Endothelial cell of umbilical vein (primary cell): Measurements from ENCODE around the gene PTGDS. TPM values are rescaled to one million over a fixed set of nuclear protein-coding genes. Genes with fewer than 3 reads are reported as not detected.
A peak's percentile ranks its signal among the peaks of the same experiment; 100 is the strongest.

Experiments used
- BruUV-seq: library from RNA; stranded (reverse); fragments of 400-500 nt; replicated peaks from 2 replicates; lab custom pipeline; 2021; lab: Mats Ljungman, UMichigan
- CTCF ChIA-PET: fragments of 300-600, 350-600 bp; sonication (Branson Sonifier 250); formaldehyde crosslinking; loops from one replicate; lab custom pipeline; 2021; ENCODE audit warnings: antibody characterized with exemption, inconsistent platforms; lab: Charles Lee
- POLR2A ChIA-PET: fragments of 300-600, 350-600 bp; sonication (Branson Sonifier 250); formaldehyde crosslinking; loops from one replicate; lab custom pipeline; 2021; ENCODE audit warnings: antibody characterized with exemption, inconsistent platforms; lab: Charles Lee
- DNase-seq: peaks from one replicate; pipeline ENCODE4 v3.0.0-alpha.2; 2011; ENCODE audit warnings: low read depth, low spot score
- FAIRE-seq: peaks from 2 replicates; lab custom pipeline; 2011; peaks lifted over from hg19 to GRCh38; lab: Jason Lieb, UNC
- H2AFZ ChIP-seq: 2 replicates; pipeline ENCODE4 v1.6.0; 2012; ENCODE audit warnings: low read depth, low read length, control low read depth, inconsistent platforms
- H3K27ac ChIP-seq: 2 replicates; pipeline ENCODE4 v1.5.1; 2011; ENCODE audit warnings: low read depth, mild to moderate bottlenecking, control low read depth, low read length, moderate library complexity; ENCODE audit not compliant: insufficient read depth
- H3K27me3 ChIP-seq, 2 experiments: 2 replicates each; pipeline versions ENCODE4 v1.6.0 to v1.6.1; 2011; ENCODE audit warnings: low read length in 2 of 2, mixed read lengths in 1 of 2; ENCODE audit not compliant: control insufficient read depth in 2 of 2, insufficient read depth in 2 of 2
- H3K36me3 ChIP-seq, 2 experiments: 2 replicates in 1 of 2; 3 replicates in 1 of 2; pipeline ENCODE4 v1.5.1; 2011; ENCODE audit warnings: low read length in 2 of 2, mild to moderate bottlenecking in 1 of 2, moderate library complexity in 1 of 2; ENCODE audit not compliant: control insufficient read depth in 2 of 2, insufficient read depth in 2 of 2; ENCODE audit errors: extremely low read depth in 1 of 2
- H3K4me1 ChIP-seq: 3 replicates; pipeline ENCODE4 v1.5.1; 2011; ENCODE audit warnings: mild to moderate bottlenecking, low read length; ENCODE audit not compliant: control insufficient read depth, insufficient read depth; ENCODE audit errors: extremely low read depth
- H3K4me2 ChIP-seq: 2 replicates; pipeline ENCODE4 v1.6.1; 2011; ENCODE audit warnings: low read length, control low read depth, mixed read lengths; ENCODE audit not compliant: insufficient read depth
- H3K4me3 ChIP-seq, 3 experiments: fragments of 200-600 bp in 1 of 3; sonication (generic), shearing (Covaris generic) in 1 of 3; replicated peaks in 1 of 3; 2 replicates each; pipeline ENCODE4 v1.5.1; 2011 to 2016; ENCODE audit warnings: control low read depth in 3 of 3, low read length in 3 of 3, mild to moderate bottlenecking in 2 of 3, inconsistent platforms in 1 of 3, low read depth in 1 of 3, moderate library complexity in 1 of 3; ENCODE audit not compliant: insufficient read depth in 1 of 3
- H3K79me2 ChIP-seq: 2 replicates; pipeline ENCODE4 v1.6.0; 2012; ENCODE audit warnings: low read length, inconsistent platforms; ENCODE audit not compliant: control insufficient read depth, insufficient read depth
- H3K9ac ChIP-seq: replicated peaks from 2 replicates; pipeline ENCODE3; 2011; ENCODE audit warnings: low read length, control low read depth; ENCODE audit not compliant: insufficient read depth; ENCODE audit errors: extremely low read depth
- H3K9me1 ChIP-seq: replicated peaks from 3 replicates; pipeline ENCODE4 v1.6.0; 2011; ENCODE audit warnings: mild to moderate bottlenecking, low read length; ENCODE audit not compliant: control insufficient read depth, insufficient read depth; ENCODE audit errors: extremely low read depth
- H3K9me3 ChIP-seq: replicated peaks from 2 replicates; pipeline ENCODE4 v1.5.1; 2012; ENCODE audit warnings: low read length, inconsistent platforms; ENCODE audit not compliant: control insufficient read depth, insufficient read depth
- H4K20me1 ChIP-seq: replicated peaks from 2 replicates; pipeline ENCODE3; 2011; ENCODE audit warnings: mild to moderate bottlenecking, low read length; ENCODE audit not compliant: control insufficient read depth, insufficient read depth; ENCODE audit errors: extremely low read depth
- CTCF ChIP-seq, 2 donors: IDR thresholded peaks; 1 replicate in 1 of 2; 2 replicates in 1 of 2; pipeline ENCODE4 v1.5.1; 2011; ENCODE audit warnings: low read length in 2 of 2, mild to moderate bottlenecking in 2 of 2, moderate library complexity in 2 of 2, control low read depth in 1 of 2, inconsistent platforms in 1 of 2, low read depth in 1 of 2; ENCODE audit not compliant: insufficient read depth in 1 of 2; ENCODE audit errors: extremely low read depth in 1 of 2
- EZH2 ChIP-seq: IDR thresholded peaks from 2 replicates; pipeline ENCODE4 v1.6.1; 2012; ENCODE audit warnings: borderline replicate concordance, low read depth, mild to moderate bottlenecking, moderate library complexity, low read length, inconsistent platforms; ENCODE audit not compliant: severe bottlenecking
- FOS ChIP-seq: IDR thresholded peaks from 2 replicates; pipeline ENCODE4 v1.6.1; 2011; ENCODE audit warnings: mild to moderate bottlenecking, low read length, moderate library complexity, borderline replicate concordance; ENCODE audit not compliant: insufficient read depth
- GATA2 ChIP-seq: IDR thresholded peaks from 2 replicates; pipeline ENCODE4 v1.7.0; 2011; ENCODE audit warnings: low read depth, mild to moderate bottlenecking, moderate library complexity, mixed read lengths, low read length; ENCODE audit not compliant: insufficient read length, insufficient read depth
- MAX ChIP-seq: IDR thresholded peaks from 2 replicates; pipeline ENCODE4 v1.6.1; 2011; ENCODE audit not compliant: insufficient read depth, insufficient read length
- POLR2A ChIP-seq: IDR thresholded peaks from 2 replicates; pipeline ENCODE4 v1.6.1; 2012; ENCODE audit warnings: low read depth, mild to moderate bottlenecking, control low read depth, low read length
- POLR2AphosphoS5 ChIP-seq: IDR thresholded peaks from 2 replicates; pipeline ENCODE4 v1.6.1; 2012; ENCODE audit warnings: low read depth, mild to moderate bottlenecking, control low read depth, low read length, moderate library complexity; ENCODE audit not compliant: insufficient read depth
- dilution Hi-C: fragments of 300-500 bp; cut with MboI; formaldehyde crosslinking; loops from one replicate; pipeline ENCODE4 v1.15.0; 2019; ENCODE audit warnings: low sequenced_read_pairs; ENCODE audit not compliant: extremely low pct_ligation_motif_present
- intact Hi-C: fragments of 100-400 bp; cut with micrococcal nuclease; formaldehyde crosslinking; loops from one replicate; pipeline ENCODE4 v1.10.0; 2022
- polyA plus RNA-seq, 4 experiments: library from polyadenylated mRNA; depleted of rRNA in 3 of 4; stranded (reverse) in 3 of 4; unstranded in 1 of 4; fragments of >200 nt; gene quantifications; 2 replicates each; pipeline versions ENCODE4 v1.2.1 to v1.2.3, GENCODE V29; 2011 to 2012; ENCODE audit warnings: missing spikeins in 1 of 4
- total RNA-seq: library from RNA; stranded (reverse); gene quantifications from 2 replicates; pipeline ENCODE4 v1.2.3, GENCODE V29; 2021

The PTGDS gene
- total and polyA plus RNA-seq, 2 donors (not counting 3 experiments of a cell fraction or from before 2014, with no cell fraction given): not detected

- Histone ChIP-seq H3K4me2 (peak overlapping the region; percentile 32), H4K20me1 (no peaks in the 10 kb centered on the region), H3K4me3 (peak overlapping the region; percentile 36 to 95 (median 60)), H3K27ac (peak overlapping the region; percentile 64), H3K36me3 (peaks cover 2 to 30% of the 10 kb centered on the region in 2 experiments), H3K79me2 (peaks cover 26% of the 10 kb centered on the region), H3K9ac (peak overlapping the region; percentile 70), H2AFZ (no peak overlapping the region), H3K9me1 (no peaks in the 10 kb centered on the region), H3K9me3 (no peaks in the 10 kb centered on the region), H3K4me1 (no peaks in the 10 kb centered on the region), H3K27me3 (no peaks in the 10 kb centered on the region)
- TF ChIP-seq GATA2: no peak
- TF ChIP-seq EZH2: no peak
- peak; percentile 85 for TF ChIP-seq POLR2A
- no peak for FAIRE-seq
- intact Hi-C loops: loop anchor here (1.0 to 5.0 kb wide), 4 partner anchors 57 to 157 kb away; partner anchors contain the start of genes PHPT1, RABL6 and TRAF2
- CTCF ChIA-PET: interaction anchor here (0.7 to 1.5 kb wide), 7 partner anchors 48 to 137 kb away, joined by 3 to 7 read pairs (median 3); partner anchors contain the start of genes AJM1 and PAXX
- BruUV-seq: no TSS peak
- POLR2A ChIA-PET: no interaction called here
- dilution Hi-C loops: loop anchor here (25.0 kb wide), 1 partner anchor 132 kb away; the partner anchor contains the start of gene RABL6
- peak; percentile 59 for DNase-seq
Measured at GRCh38 chr9:136944212-136944518, 33.1 kb upstream of the PTGDS start.

GRCh38 chr9:136944519-136945332 lies 32.6 kb upstream of the PTGDS start, which contains the start of the genes C8G and FBXW5:
Gene C8G, plus strand, starts transcription at chr9:136945243. Its CDS starts 78 bp downstream, at chr9:136945321.
Gene FBXW5, minus strand, starts transcription at chr9:136944738. Its CDS starts 655 bp downstream, at chr9:136944083.
- no TSS peak for BruUV-seq

More at GRCh38 chr9:136944519-136945332, 32.6 kb upstream of the PTGDS start, which contains the start of the genes C8G and FBXW5:
- FAIRE-seq (peak; percentile 89), DNase-seq (peak; percentile 92)
- TF ChIP-seq POLR2A: peak; percentile 25
- peak; percentile 31 for TF ChIP-seq MAX
- TF ChIP-seq FOS: no peak
- no peak for TF ChIP-seq EZH2
- no peak for TF ChIP-seq GATA2
- peak; percentile 99 for TF ChIP-seq CTCF (IDR thresholded peaks at IDR 0.05; ENCODE audit: extremely low read depth in 1 of 2, insufficient read depth in 1 of 2, low read depth in 1 of 2, low read length in 2 of 2)
- peak; percentile 97 for TF ChIP-seq POLR2AphosphoS5
- peak within 1 kb of the TSS; percentile 64 for H3K27ac ChIP-seq
- no peaks in the 10 kb centered on the region for H3K9me1 ChIP-seq
- H3K4me2 ChIP-seq: peak within 1 kb of the TSS; percentile 32
- ChIA-PET POLR2A (no interaction called here), CTCF (interaction anchor here (0.7 to 1.5 kb wide), 7 partner anchors 48 to 138 kb away, joined by 3 to 7 read pairs (median 3); partner anchors contain the start of genes AJM1 and PAXX)
- peaks cover 2 to 25% of the 10 kb centered on the region in 2 experiments for H3K36me3 ChIP-seq
- H3K4me3 ChIP-seq: peak within 1 kb of the TSS; percentile 36 to 95 (median 60)
- H3K9me3 ChIP-seq: no peaks in the 10 kb centered on the region
- dilution Hi-C loops: loop anchor here (25.0 kb wide), 1 partner anchor 132 kb away; the partner anchor contains the start of gene RABL6
- H3K27me3 ChIP-seq: no peaks in the 10 kb centered on the region
- H3K79me2 ChIP-seq: peaks cover 26% of the 10 kb centered on the region
- H3K9ac ChIP-seq: peak within 1 kb of the TSS; percentile 70
- intact Hi-C loops: loop anchor here (1.0 to 5.0 kb wide), 5 partner anchors 48 to 157 kb away; partner anchors contain the start of genes PAXX, PHPT1, RABL6 and TRAF2
- no peak within 1 kb of the TSS for H2AFZ ChIP-seq
- H4K20me1 ChIP-seq: no peaks in the 10 kb centered on the region
- no peaks in the 10 kb centered on the region for H3K4me1 ChIP-seq
